Heart left ventricle (tissue), 16 donors: ENCODE measurements around the gene CCDC188. TPM values are rescaled to one million over a fixed set of nuclear protein-coding genes. Genes with fewer than 3 reads are reported as not detected.
"Not testable (repeated sequence)": the region's sequence is repeated elsewhere in the genome, so short reads cannot be mapped to it uniquely, and the experiment has no call there.

Source experiments
- ATAC-seq, 4 donors: fragments of 200-7000 bp; cut with Tn5 transposase; one replicate each; pipeline ENCODE4 v1.9.1; 2020 to 2022; ENCODE audit warnings: moderate library complexity in 4 of 4, mild to moderate bottlenecking in 3 of 4, moderate number of reproducible peaks in 1 of 4
- DNase-seq, 5 donors: peaks; one replicate each; pipeline ENCODE4 v3.0.0-alpha.2; 2020
- H3K27ac ChIP-seq, 12 donors: fragments of 200-600 bp; sonication (generic) in 4 of 12; one replicate each; pipeline versions ENCODE4 v1.5.0 to v1.8.0; 2016 to 2022; ENCODE audit warnings: mild to moderate bottlenecking in 2 of 12
- H3K27me3 ChIP-seq, 9 donors: fragments of 200-600 bp; sonication (generic) in 2 of 9; one replicate each; pipeline versions ENCODE4 v1.5.1 to v1.8.0; 2016 to 2022; ENCODE audit warnings: mild to moderate bottlenecking in 3 of 9
- H3K36me3 ChIP-seq, 9 donors: fragments of 200-600 bp; sonication (generic) in 2 of 9; one replicate each; pipeline versions ENCODE4 v1.5.0 to v1.8.0; 2018 to 2022; ENCODE audit warnings: mild to moderate bottlenecking in 2 of 9
- H3K4me1 ChIP-seq, 12 donors: fragments of 200-600 bp; sonication (generic) in 4 of 12; one replicate each; pipeline versions ENCODE4 v1.5.0 to v1.8.0; 2016 to 2022; ENCODE audit warnings: mild to moderate bottlenecking in 3 of 12
- H3K4me3 ChIP-seq, 12 donors: fragments of 200-600 bp; sonication (generic) in 4 of 12; one replicate each; pipeline versions ENCODE4 v1.5.0 to v1.8.0; 2017 to 2022; ENCODE audit warnings: mild to moderate bottlenecking in 9 of 12, moderate library complexity in 4 of 12
- H3K9me3 ChIP-seq, 12 donors: fragments of 200-600 bp; sonication (generic) in 4 of 12; one replicate each; pipeline versions ENCODE4 v1.5.0 to v1.8.0; 2016 to 2022; ENCODE audit warnings: mild to moderate bottlenecking in 1 of 12
- CTCF ChIP-seq, 12 donors: fragments of 200-600 bp; sonication (generic) in 4 of 12; IDR thresholded peaks; one replicate each; pipeline versions ENCODE4 v1.5.0 to v1.8.0; 2018 to 2022; ENCODE audit warnings: antibody characterized with exemption in 12 of 12, mild to moderate bottlenecking in 5 of 12
- POLR2A ChIP-seq, 2 donors: fragments of 450-650 bp; IDR thresholded peaks; one replicate each; pipeline ENCODE4 v1.6.1; 2017; ENCODE audit warnings: antibody characterized with exemption in 2 of 2, mild to moderate bottlenecking in 2 of 2, moderate library complexity in 2 of 2
- WGBS, 4 donors: extraction: QIAGEN DNeasy Blood & Tissue Kit in 2 of 4; methylation state at CpG; one replicate each; pipeline versions ENCODE4 v1.1.5 to v1.1.7; 2013 to 2018; 5-methylcytosine and 5-hydroxymethylcytosine counted together
- intact Hi-C, 10 donors: fragments of 100-400 bp; cut with DNase I; formaldehyde crosslinking; loops; one replicate each; pipeline versions ENCODE4 v1.11.1 to v1.14.2; 2022
- polyA plus RNA-seq, 2 donors: library from polyadenylated mRNA; stranded (reverse); fragments of 200-250 nt; gene quantifications; one replicate each; pipeline ENCODE4 v1.2.3, GENCODE V29; 2013
- total RNA-seq, 9 donors: library from RNA; depleted of rRNA in 2 of 9; stranded (reverse); fragments of >200 nt in 2 of 9; fragmentation: NEBNext Ultra II Directional in 3 of 9; extraction: Animal tissue kit (Norgen Biotek cat#: 25700) in 3 of 9; gene quantifications; one replicate each; pipeline versions ENCODE4 v1.1.0 to v1.2.4, GENCODE V29; 2016 to 2023
- donor health status: ischemic (EF 13 %, LVEDD 7.1; RV severe dilation, severe dysfunction).
- donor health status: healthy with polysubstance abuse.
- donor health status: DM: no; HTN: yes; CAD: no.
- donor health status: DM: no; HTN: no; CAD: no.
- donor health status: ischemic (EF 25% LVEDD 6.9; RV normal size, moderate dysfunction).
- donor health status: ischemic (EF 25% LVEDD 5.7; RV mildly dilated, moderate dysfunction).
- donor health status: healthy.
- donor health status: DM: yes; HTN: yes; CAD: no.
- donor health status: ischemic (EF 35%, LVEDD 5.7; RV mildly dilated, moderate dysfunction).
- donor health status: nonischemic (EF 11% LVEDD 7.7; RV severe dilation, severe dysfunction).
- donor health status: DM: yes; HTN: yes; CAD: no.
- donor health status: PGD.
- donor health status: ischemic (EF 29% LVEDD 5.4; RV normal size, mild dysfunction).
- donor health status: nonischemic (EF 23%, LVEDD 6.1; RV moderate dilation, normal function).

Gene CCDC188
- total and polyA plus RNA-seq, 11 donors = 0.17 to 1.0 (median 0.50) TPM; not detected in 4

- ATAC-seq = no peak
- Histone ChIP-seq H3K36me3 (no peaks in the 10 kb centered on the region), H3K27me3 (peaks cover 0 to 10% (median 0%) of the 10 kb centered on the region in 9 donors), H3K9me3 (no peaks in the 10 kb centered on the region), H3K27ac (no peak overlapping the region), H3K4me1 (peaks cover 0 to 7% (median 0%) of the 10 kb centered on the region in 12 donors), H3K4me3 (no peak overlapping the region)
- WGBS, 4 donors = 79 to 82% (median 81%) methylated on average over 9 to 10 of the region's 10 CpGs
- intact Hi-C loops = no loop called here
- DNase-seq = no peak
- TF ChIP-seq POLR2A (IDR thresholded peaks at IDR 0.05) (no peak), CTCF (IDR thresholded peaks at IDR 0.05) (no peak)
These were observed 9.2 kb upstream of the CCDC188 start for GRCh38 chr22:20160041-20160440.

GRCh38 chr22:20159531-20159930 is 8.7 kb upstream of the CCDC188 start:
- H3K9me3 ChIP-seq, H3K36me3 ChIP-seq, H3K27ac ChIP-seq, H3K4me3 ChIP-seq, DNase-seq, ATAC-seq: not testable (repeated sequence)
- intact Hi-C loops = loop anchor here in 5 of 10 donors (5.0 kb wide), 2 partner anchors 108 to 123 kb away; partner anchors contain the start of gene RTN4R (in 4 of the 5)
- H3K27me3 ChIP-seq = peaks cover 0 to 10% (median 0%) of the 10 kb centered on the region in 9 donors
- 72 to 83% (median 74%) methylated on average over 6 to 14 of the region's 14 CpGs for WGBS, 4 donors
- peaks cover 0 to 11% (median 0%) of the 10 kb centered on the region in 12 donors for H3K4me1 ChIP-seq

- no peaks in the 10 kb centered on the region for H3K36me3 ChIP-seq
- H3K4me1 ChIP-seq = peaks cover 0 to 11% (median 0%) of the 10 kb centered on the region in 12 donors
- WGBS, 4 donors = 54 to 62% (median 57%) methylated on average over 8 to 9 of the region's 9 CpGs
- peaks cover 0 to 10% (median 0%) of the 10 kb centered on the region in 9 donors for H3K27me3 ChIP-seq
- H3K9me3 ChIP-seq = no peaks in the 10 kb centered on the region
- TF ChIP-seq CTCF (IDR thresholded peaks at IDR 0.05) (no peak), POLR2A (IDR thresholded peaks at IDR 0.05) (no peak)
- H3K27ac ChIP-seq = no peak overlapping the region
- intact Hi-C loops = loop anchor here in 5 of 10 donors (5.0 kb wide), 2 partner anchors 108 to 123 kb away; partner anchors contain the start of gene RTN4R (in 4 of the 5)
- ATAC-seq = no peak
- no peak for DNase-seq
- no peak overlapping the region for H3K4me3 ChIP-seq
These were observed 8.2 kb upstream of the CCDC188 start for GRCh38 chr22:20159076-20159475.

GRCh38 chr22:20158391-20159036 is 7.7 kb upstream of the CCDC188 start:
- intact Hi-C loops = loop anchor here in 5 of 10 donors (1.0 to 5.0 kb wide), 3 partner anchors 109 to 126 kb away; partner anchors contain the start of gene RTN4R (in 4 of the 5)
- no peak for TF ChIP-seq POLR2A (IDR thresholded peaks at IDR 0.05)
- no peak for TF ChIP-seq CTCF (IDR thresholded peaks at IDR 0.05)
- DNase-seq (no peak), ATAC-seq (no peak)
- WGBS, 4 donors = 76 to 82% (median 79%) methylated on average over 9 to 15 of the region's 15 CpGs
- Histone ChIP-seq H3K36me3 (no peaks in the 10 kb centered on the region), H3K4me3 (no peak overlapping the region), H3K9me3 (no peaks in the 10 kb centered on the region), H3K27ac (no peak overlapping the region), H3K4me1 (peaks cover 0 to 11% (median 0%) of the 10 kb centered on the region in 12 donors), H3K27me3 (peaks cover 0 to 10% (median 0%) of the 10 kb centered on the region in 9 donors)
